Activated CD4-positive, alpha-beta memory T cell treated with anti-CD3 and anti-CD28 coated beads for 36 hours (primary cell): ENCODE measurements around the gene LAMC2. TPM values are rescaled to one million over a fixed set of nuclear protein-coding genes. Genes with fewer than 3 reads are reported as not detected.

ENCODE experiments used
- CTCF ChIA-PET: fragments of 350-600 bp; sonication (Branson Sonifier 250); formaldehyde crosslinking; loops from one replicate; lab custom pipeline; 2021; ENCODE audit warnings: antibody characterized with exemption, inconsistent platforms; lab: Charles Lee
- POLR2A ChIA-PET: fragments of 350-600 bp; sonication (Branson Sonifier 250); formaldehyde crosslinking; loops from one replicate; lab custom pipeline; 2021; ENCODE audit warnings: antibody characterized with exemption; lab: Charles Lee
- DNase-seq: peaks from one replicate; pipeline ENCODE4 v3.0.0-alpha.2; 2020
- H3K27ac Mint-ChIP-seq: one replicate; pipeline ENCODE4 v1.8.0; 2021; ENCODE audit warnings: mixed read lengths
- H3K27me3 Mint-ChIP-seq: one replicate; pipeline ENCODE4 v1.8.0; 2021; ENCODE audit warnings: mixed read lengths
- H3K36me3 Mint-ChIP-seq: one replicate; pipeline ENCODE4 v1.8.0; 2021; ENCODE audit warnings: mixed read lengths
- H3K4me1 Mint-ChIP-seq: one replicate; pipeline ENCODE4 v1.8.0; 2021; ENCODE audit warnings: low read depth, mixed read lengths
- H3K4me3 Mint-ChIP-seq: one replicate; pipeline ENCODE4 v1.8.0; 2021; ENCODE audit warnings: mild to moderate bottlenecking, mixed read lengths
- H3K9me3 Mint-ChIP-seq: one replicate; pipeline ENCODE4 v1.8.0; 2021; ENCODE audit warnings: mixed read lengths
- intact Hi-C: fragments of 100-400 bp; cut with micrococcal nuclease; formaldehyde crosslinking; loops from one replicate; pipeline ENCODE4 v1.15.1; 2023
- total RNA-seq, 2 experiments: library from RNA; stranded (reverse); gene quantifications; one replicate each; pipeline ENCODE4 v1.2.3, GENCODE V29; 2021

The LAMC2 gene
- total RNA-seq, 2 experiments from 2014 or later: not detected

DNA sequence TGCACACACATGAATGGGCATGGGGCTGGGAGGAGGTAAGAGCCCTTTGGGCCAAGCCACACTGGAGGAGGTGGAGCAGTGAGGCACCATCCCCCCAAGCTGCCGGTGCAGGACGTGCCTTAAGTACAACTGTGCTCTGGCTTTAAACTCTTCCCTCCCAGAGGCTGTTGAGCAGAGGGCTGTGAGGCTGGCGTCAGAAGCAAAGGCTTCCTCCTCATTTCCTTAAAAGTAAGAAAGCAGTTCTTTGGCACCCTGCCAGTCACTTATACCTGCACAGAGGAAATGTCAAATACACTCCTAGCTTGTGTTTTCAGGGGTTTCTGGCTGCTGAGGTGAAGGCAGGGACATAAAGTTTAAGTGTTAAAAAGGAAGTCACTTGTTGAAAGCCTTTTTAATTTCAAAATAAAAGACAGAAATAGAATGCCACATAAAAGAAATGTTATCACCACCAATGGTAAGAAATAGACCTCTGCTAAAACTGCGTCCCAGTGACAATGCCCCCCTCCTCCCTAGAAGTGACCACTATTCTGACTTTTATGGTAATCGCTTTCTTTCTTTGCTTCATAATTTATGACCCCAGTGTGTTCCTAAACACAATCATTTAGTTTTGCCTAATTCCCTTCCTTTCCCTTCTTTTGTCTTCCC lies 33.0 kb downstream of the LAMC2 start:
- ChIA-PET CTCF (interaction anchor here (1.7 to 2.7 kb wide), 2 partner anchors 9 to 466 kb away, joined by 4 to 6 read pairs; no protein-coding TSS in a partner anchor), POLR2A (no interaction called here)
- H3K4me3 Mint-ChIP-seq: no peak overlapping the region
- H3K27ac Mint-ChIP-seq: no peak overlapping the region
- H3K36me3 Mint-ChIP-seq: no peaks in the 10 kb centered on the region
- peak; percentile 28 for DNase-seq
- intact Hi-C loops: no loop called here
- no peaks in the 10 kb centered on the region for H3K27me3 Mint-ChIP-seq
- H3K9me3 Mint-ChIP-seq: no peaks in the 10 kb centered on the region
- H3K4me1 Mint-ChIP-seq: peaks cover 17% of the 10 kb centered on the region

DNA sequence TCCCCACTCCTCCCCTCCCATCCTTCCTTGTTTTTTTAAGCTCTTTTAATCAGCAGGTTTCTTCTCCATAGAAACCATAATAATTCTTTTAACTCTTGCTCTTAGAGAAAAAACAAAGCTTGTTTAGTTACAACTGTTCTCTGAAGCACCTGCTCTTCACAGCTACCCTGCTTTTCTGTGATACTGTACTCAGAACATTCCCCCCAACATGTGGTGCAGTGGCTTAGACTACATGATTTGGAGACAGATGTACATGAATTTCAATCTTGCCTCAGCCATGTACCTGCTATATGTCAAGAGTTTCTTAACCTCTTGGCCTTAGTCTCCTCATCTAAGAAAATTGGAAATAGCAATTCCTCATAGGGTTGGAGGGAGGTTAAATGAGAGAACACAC lies 33.5 kb downstream of the LAMC2 start:
- Mint-ChIP-seq H3K4me1 (peaks cover 17% of the 10 kb centered on the region), H3K9me3 (no peaks in the 10 kb centered on the region), H3K36me3 (no peaks in the 10 kb centered on the region), H3K27me3 (no peaks in the 10 kb centered on the region), H3K27ac (no peak overlapping the region), H3K4me3 (no peak overlapping the region)
- ChIA-PET POLR2A (no interaction called here), CTCF (interaction anchor here (1.7 to 2.7 kb wide), 2 partner anchors 8 to 465 kb away, joined by 4 to 6 read pairs; no protein-coding TSS in a partner anchor)
- intact Hi-C loops: no loop called here
- DNase-seq: no peak

DNA sequence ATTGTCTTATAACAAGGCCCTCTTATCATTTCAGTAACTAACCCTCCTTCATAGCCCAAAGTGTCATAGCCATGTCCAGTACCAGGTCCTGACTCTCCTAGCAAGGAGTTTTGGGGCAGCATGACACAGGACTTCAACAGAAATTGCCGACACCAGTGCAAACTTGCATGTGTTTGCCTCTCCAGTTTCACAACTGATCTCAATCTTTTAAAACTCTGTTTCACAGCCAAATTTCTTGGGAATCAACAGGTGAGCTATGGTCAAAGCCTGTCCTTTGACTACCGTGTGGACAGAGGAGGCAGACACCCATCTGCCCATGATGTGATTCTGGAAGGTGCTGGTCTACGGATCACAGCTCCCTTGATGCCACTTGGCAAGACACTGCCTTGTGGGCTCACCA lies 36.8 kb downstream of the LAMC2 start:
- ChIA-PET POLR2A (no interaction called here), CTCF (no interaction called here)
- intact Hi-C loops: no loop called here
- no peak overlapping the region for H3K27ac Mint-ChIP-seq
- H3K36me3 Mint-ChIP-seq: no peaks in the 10 kb centered on the region
- DNase-seq: no peak
- H3K4me1 Mint-ChIP-seq: peaks cover 22% of the 10 kb centered on the region
- H3K4me3 Mint-ChIP-seq: no peak overlapping the region
- H3K27me3 Mint-ChIP-seq: no peaks in the 10 kb centered on the region
- no peaks in the 10 kb centered on the region for H3K9me3 Mint-ChIP-seq

DNA sequence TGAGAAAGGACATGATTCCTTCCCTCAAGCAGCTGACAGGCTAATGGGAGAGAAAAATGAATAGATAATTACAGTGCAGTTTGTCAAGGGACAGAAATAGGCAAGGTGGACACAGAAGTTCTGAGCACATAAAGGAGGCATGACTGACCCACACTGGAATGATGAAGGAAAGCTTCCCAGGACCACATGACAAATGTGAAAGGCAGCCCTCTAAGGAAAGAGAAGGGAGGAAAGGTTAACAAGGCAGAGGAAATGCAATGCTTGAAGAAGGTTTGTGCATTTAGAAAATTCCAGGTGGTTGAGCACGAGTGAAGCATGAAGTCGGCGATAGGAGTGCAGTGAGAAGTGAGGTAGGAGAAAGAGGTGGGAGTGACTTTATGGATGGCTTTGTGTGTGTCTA lies 37.4 kb downstream of the LAMC2 start:
- no peaks in the 10 kb centered on the region for H3K27me3 Mint-ChIP-seq
- DNase-seq: no peak
- peaks cover 22% of the 10 kb centered on the region for H3K4me1 Mint-ChIP-seq
- no peak overlapping the region for H3K4me3 Mint-ChIP-seq
- H3K36me3 Mint-ChIP-seq: no peaks in the 10 kb centered on the region
- intact Hi-C loops: no loop called here
- no peaks in the 10 kb centered on the region for H3K9me3 Mint-ChIP-seq
- CTCF ChIA-PET: interaction anchor here (1.0 kb wide), 1 partner anchor 261 kb away, joined by 4 read pairs; no protein-coding TSS in a partner anchor
- H3K27ac Mint-ChIP-seq: no peak overlapping the region
- POLR2A ChIA-PET: no interaction called here

DNA sequence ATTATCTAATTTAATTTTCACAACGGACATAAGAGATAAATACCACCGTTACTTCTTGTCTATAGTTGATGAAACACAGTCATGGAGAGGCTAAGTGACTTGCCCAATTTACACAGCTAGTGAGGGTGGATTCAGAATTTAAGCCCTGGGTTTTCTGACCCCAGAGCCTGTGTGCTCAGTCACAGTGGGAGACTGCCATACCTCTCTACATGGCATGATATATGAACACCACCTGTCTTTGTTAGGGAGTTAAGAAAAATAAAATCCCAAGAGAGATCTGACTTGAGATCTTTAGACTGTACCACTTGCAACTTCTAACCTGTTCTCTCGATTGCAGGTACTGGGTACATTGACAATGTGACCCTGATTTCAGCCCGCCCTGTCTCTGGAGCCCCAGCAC lies 40.3 kb downstream of the LAMC2 start:
- no peaks in the 10 kb centered on the region for H3K36me3 Mint-ChIP-seq
- ChIA-PET CTCF (no interaction called here), POLR2A (no interaction called here)
- H3K4me1 Mint-ChIP-seq: peaks cover 6% of the 10 kb centered on the region
- H3K27ac Mint-ChIP-seq: no peak overlapping the region
- no peak overlapping the region for H3K4me3 Mint-ChIP-seq
- no peak for DNase-seq
- intact Hi-C loops: loop anchor here (5.0 kb wide), 1 partner anchor 264 kb away; no protein-coding TSS in a partner anchor
- no peaks in the 10 kb centered on the region for H3K9me3 Mint-ChIP-seq
- H3K27me3 Mint-ChIP-seq: no peaks in the 10 kb centered on the region

DNA sequence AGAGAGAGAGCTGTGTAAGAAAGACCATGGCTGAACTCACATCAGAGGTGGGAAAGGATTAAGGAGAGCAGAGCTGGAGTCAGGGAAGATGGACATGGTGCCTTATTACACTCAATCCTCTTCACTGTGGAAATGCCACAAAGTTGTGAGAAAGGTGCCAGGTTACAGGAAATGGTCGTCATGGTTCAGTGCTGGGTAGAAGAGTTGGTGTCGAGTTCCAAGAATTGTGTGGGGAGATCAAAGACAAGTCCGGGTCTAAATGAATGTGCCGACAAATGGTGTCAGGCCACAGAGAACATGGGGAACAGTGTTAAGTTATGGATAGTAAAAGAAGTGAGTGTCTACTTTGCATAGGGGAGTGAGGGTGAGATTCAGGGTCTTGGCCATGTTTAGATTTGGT lies 40.9 kb downstream of the LAMC2 start:
- POLR2A ChIA-PET: no interaction called here
- H3K9me3 Mint-ChIP-seq: no peaks in the 10 kb centered on the region
- CTCF ChIA-PET: interaction anchor here (1.1 to 1.3 kb wide), 2 partner anchors 17 to 42 kb away, joined by 3 read pairs; no protein-coding TSS in a partner anchor
- DNase-seq: peak; percentile 27
- no peaks in the 10 kb centered on the region for H3K27me3 Mint-ChIP-seq
- intact Hi-C loops: loop anchor here (5.0 kb wide), 1 partner anchor 265 kb away; no protein-coding TSS in a partner anchor
- peaks cover 6% of the 10 kb centered on the region for H3K4me1 Mint-ChIP-seq
- no peak overlapping the region for H3K27ac Mint-ChIP-seq
- no peaks in the 10 kb centered on the region for H3K36me3 Mint-ChIP-seq
- H3K4me3 Mint-ChIP-seq: no peak overlapping the region

DNA sequence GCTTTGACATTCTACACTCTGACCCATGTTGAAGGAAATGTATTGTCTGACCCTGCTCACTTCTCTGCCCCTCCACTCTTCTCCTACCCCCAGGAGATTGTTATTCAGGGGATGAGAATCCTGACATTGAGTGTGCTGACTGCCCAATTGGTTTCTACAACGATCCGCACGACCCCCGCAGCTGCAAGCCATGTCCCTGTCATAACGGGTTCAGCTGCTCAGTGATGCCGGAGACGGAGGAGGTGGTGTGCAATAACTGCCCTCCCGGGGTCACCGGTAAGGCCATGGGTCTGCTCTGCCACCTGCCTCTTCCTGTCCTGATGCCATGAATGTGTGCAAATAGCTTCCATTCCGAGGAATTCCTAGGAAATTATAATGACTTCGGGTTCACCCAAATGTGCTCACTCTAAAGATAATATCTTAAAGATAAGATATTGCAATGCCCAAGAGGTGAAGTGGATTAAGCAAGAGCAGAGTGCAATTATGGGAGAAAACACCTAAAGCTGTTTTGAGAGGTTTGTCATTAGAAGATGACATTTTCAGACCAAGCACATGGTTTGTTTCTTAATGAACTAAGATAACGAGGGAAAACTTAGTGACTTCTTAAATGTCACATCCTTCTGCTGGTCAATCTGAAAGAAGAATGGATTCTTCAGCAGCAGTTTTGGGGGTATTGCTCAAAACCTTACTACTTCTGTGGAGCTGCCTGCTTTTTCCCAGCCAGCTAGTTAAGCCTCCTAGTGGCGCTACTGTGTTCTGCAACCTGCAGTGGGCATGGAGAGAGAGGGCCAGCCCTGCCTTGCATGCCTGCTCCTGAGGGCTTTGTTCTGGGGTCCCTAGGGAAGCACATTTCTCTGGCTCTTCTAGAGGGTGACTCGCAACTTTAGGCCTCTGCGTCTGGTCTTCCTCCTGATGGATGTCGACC lies 41.6 kb downstream of the LAMC2 start:
- DNase-seq: peak; percentile 56
- no peaks in the 10 kb centered on the region for H3K36me3 Mint-ChIP-seq
- H3K9me3 Mint-ChIP-seq: no peaks in the 10 kb centered on the region
- POLR2A ChIA-PET: no interaction called here
- H3K4me1 Mint-ChIP-seq: peaks cover 6% of the 10 kb centered on the region
- H3K4me3 Mint-ChIP-seq: no peak overlapping the region
- H3K27me3 Mint-ChIP-seq: no peaks in the 10 kb centered on the region
- intact Hi-C loops: loop anchor here (5.0 kb wide), 1 partner anchor 265 kb away; no protein-coding TSS in a partner anchor
- no peak overlapping the region for H3K27ac Mint-ChIP-seq
- CTCF ChIA-PET: interaction anchor here (0.6 to 2.5 kb wide), 8 partner anchors 8 to 317 kb away, joined by 3 to 14 read pairs (median 4); no protein-coding TSS in a partner anchor

DNA sequence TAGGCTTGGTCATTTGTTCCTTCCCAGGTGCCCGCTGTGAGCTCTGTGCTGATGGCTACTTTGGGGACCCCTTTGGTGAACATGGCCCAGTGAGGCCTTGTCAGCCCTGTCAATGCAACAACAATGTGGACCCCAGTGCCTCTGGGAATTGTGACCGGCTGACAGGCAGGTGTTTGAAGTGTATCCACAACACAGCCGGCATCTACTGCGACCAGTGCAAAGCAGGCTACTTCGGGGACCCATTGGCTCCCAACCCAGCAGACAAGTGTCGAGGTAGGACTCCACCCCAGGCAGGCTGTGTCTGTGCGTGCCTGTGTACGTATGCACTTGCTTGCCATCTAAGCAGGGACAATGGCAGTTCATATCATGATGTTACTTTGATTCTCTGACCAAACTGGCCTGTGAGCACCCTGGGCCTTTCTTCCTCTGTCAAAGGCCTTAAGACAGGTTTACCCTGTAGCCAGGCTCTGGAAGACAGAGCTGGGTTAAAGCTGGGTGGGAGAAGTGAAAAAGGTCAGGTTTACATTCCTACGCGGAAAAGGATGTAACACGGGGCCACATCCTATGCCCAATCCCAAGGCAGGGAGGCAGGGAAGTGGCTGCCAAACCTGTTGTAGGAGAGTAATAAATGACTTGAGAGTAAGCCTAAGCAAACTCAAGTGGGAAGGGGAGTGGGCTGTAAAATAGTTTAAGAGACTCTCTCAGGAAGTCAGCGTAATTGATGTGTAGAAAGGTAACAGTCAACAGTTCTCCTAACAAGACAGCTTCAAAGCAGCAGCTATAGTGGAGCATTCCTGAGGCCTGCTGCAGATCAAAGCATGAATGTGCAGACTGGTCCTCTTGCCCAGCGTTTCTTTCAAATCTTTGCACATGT lies 42.5 kb downstream of the LAMC2 start:
- H3K4me1 Mint-ChIP-seq: peaks cover 6% of the 10 kb centered on the region
- ChIA-PET CTCF (interaction anchor here (0.6 to 2.5 kb wide), 7 partner anchors 9 to 316 kb away, joined by 3 to 14 read pairs (median 4); no protein-coding TSS in a partner anchor), POLR2A (no interaction called here)
- no peaks in the 10 kb centered on the region for H3K9me3 Mint-ChIP-seq
- intact Hi-C loops: loop anchor here (5.0 kb wide), 1 partner anchor 266 kb away; no protein-coding TSS in a partner anchor
- H3K27me3 Mint-ChIP-seq: no peaks in the 10 kb centered on the region
- no peak overlapping the region for H3K27ac Mint-ChIP-seq
- no peak overlapping the region for H3K4me3 Mint-ChIP-seq
- H3K36me3 Mint-ChIP-seq: no peaks in the 10 kb centered on the region
- no peak for DNase-seq

DNA sequence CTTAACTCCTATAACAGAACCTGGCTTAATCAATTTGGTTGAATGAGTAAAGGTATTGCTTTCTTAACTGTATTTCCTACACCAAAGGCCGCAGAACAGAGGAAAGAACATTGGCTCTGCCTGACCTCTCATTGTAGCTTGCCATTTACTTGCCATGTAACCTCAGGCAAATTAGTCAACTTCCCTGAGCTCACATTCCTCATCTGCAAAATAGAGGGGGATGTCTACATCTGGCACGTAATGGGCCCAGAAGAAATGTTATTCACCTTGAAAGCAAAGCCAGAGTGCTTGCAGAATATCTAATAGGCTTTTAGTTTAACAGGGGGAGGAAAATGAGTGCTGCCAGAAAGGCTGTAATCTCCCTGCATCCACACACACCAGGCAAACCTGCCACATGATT lies 44.3 kb downstream of the LAMC2 start:
- Mint-ChIP-seq H3K27me3 (no peaks in the 10 kb centered on the region), H3K9me3 (no peaks in the 10 kb centered on the region), H3K36me3 (no peaks in the 10 kb centered on the region), H3K4me1 (peaks cover 6% of the 10 kb centered on the region), H3K4me3 (no peak overlapping the region), H3K27ac (no peak overlapping the region)
- ChIA-PET CTCF (interaction anchor here (0.6 kb wide), 1 partner anchor 57 kb away, joined by 3 read pairs; no protein-coding TSS in a partner anchor), POLR2A (no interaction called here)
- intact Hi-C loops: no loop called here
- no peak for DNase-seq

DNA sequence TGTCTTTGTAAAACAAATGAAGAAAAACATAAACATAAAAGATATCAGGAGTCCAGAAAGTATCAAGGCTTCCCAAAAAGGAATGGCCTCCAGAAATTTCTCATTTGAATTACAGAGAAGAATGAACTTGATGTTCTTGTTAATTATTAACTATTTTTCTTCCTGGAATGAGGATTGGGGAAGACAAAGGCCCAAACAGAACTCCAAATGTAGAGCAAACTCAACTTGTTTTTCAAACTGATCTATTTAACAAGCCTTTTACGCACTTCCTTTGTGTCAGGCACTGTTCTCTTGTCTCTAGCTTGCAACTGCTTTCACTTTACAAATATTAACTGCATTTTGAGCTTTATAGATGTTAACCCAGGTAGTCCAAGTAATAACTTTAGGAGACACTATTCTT lies 45.5 kb downstream of the LAMC2 start:
- Mint-ChIP-seq H3K36me3 (no peaks in the 10 kb centered on the region), H3K9me3 (no peaks in the 10 kb centered on the region), H3K4me3 (no peak overlapping the region), H3K4me1 (peaks cover 6% of the 10 kb centered on the region), H3K27ac (no peak overlapping the region), H3K27me3 (peaks cover 2% of the 10 kb centered on the region)
- CTCF ChIA-PET: no interaction called here
- intact Hi-C loops: no loop called here
- POLR2A ChIA-PET: no interaction called here
- no peak for DNase-seq

DNA sequence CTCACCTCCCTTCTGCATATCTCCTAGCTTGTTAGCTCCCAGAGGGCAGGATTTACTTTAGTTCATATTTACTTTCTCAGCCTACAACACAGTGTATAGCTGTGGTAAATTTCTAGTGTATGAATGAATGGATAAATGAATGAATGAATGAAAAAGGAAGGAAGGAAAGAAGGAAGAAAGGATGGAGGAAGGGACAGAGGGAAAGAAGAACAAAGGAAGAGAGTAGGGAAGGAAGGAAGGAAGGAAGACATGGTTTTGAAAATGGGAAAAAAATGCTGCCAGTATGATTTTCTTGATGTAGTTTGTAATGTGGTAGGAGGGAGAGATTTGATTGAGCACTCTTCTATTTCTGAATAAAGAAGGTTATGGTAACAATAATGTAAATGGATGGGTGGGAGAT lies 47.0 kb downstream of the LAMC2 start:
- DNase-seq: no peak
- Mint-ChIP-seq H3K9me3 (no peaks in the 10 kb centered on the region), H3K36me3 (no peaks in the 10 kb centered on the region), H3K27me3 (peaks cover 2% of the 10 kb centered on the region), H3K27ac (no peak overlapping the region), H3K4me1 (no peaks in the 10 kb centered on the region), H3K4me3 (no peak overlapping the region)
- POLR2A ChIA-PET: no interaction called here
- intact Hi-C loops: no loop called here
- CTCF ChIA-PET: no interaction called here
